Activated CD4-positive, alpha-beta T cell treated with anti-CD3 and anti-CD28 coated beads for 36 hours (primary cell): ENCODE measurements around the gene FOXJ1. TPM values are rescaled to one million over a fixed set of nuclear protein-coding genes. Genes with fewer than 3 reads are reported as not detected.
A peak's percentile ranks its signal among the peaks of the same experiment; 100 is the strongest.

Experiments
- ATAC-seq: fragments of 200-7000 bp; cut with Tn5 transposase; one replicate; pipeline ENCODE4 v1.10.0; 2021; ENCODE audit warnings: mild to moderate bottlenecking, moderate library complexity
- CTCF ChIA-PET: fragments of 350-600 bp; sonication (Branson Sonifier 250); formaldehyde crosslinking; loops from one replicate; lab custom pipeline; 2021; ENCODE audit warnings: antibody characterized with exemption; lab: Charles Lee
- POLR2A ChIA-PET: fragments of 350-600 bp; sonication (Branson Sonifier 250); formaldehyde crosslinking; loops from one replicate; lab custom pipeline; 2021; ENCODE audit warnings: antibody characterized with exemption, inconsistent platforms; lab: Charles Lee
- DNase-seq: peaks from one replicate; pipeline ENCODE4 v3.0.0-alpha.2; 2020
- H3K27ac Mint-ChIP-seq: one replicate; pipeline ENCODE4 v1.8.0; 2021; ENCODE audit warnings: mixed read lengths
- H3K27me3 Mint-ChIP-seq: one replicate; pipeline ENCODE4 v1.8.0; 2021; ENCODE audit warnings: mixed read lengths
- H3K36me3 Mint-ChIP-seq: one replicate; pipeline ENCODE4 v1.8.0; 2021; ENCODE audit warnings: low read depth, mixed read lengths
- H3K4me1 Mint-ChIP-seq: one replicate; pipeline ENCODE4 v1.8.0; 2021; ENCODE audit warnings: mixed read lengths
- H3K4me3 Mint-ChIP-seq: one replicate; pipeline ENCODE4 v1.8.0; 2021; ENCODE audit warnings: mild to moderate bottlenecking, moderate library complexity, mixed read lengths
- H3K9me3 Mint-ChIP-seq: one replicate; pipeline ENCODE4 v1.8.0; 2021; ENCODE audit warnings: low read depth, mixed read lengths
- intact Hi-C, 2 experiments: fragments of 100-400 bp; cut with DNase I in 1 of 2; cut with micrococcal nuclease in 1 of 2; formaldehyde crosslinking; loops; one replicate each; pipeline versions ENCODE4 v1.14.2 to v1.15.1; 2022 to 2024; cut with DNase I, micrococcal nuclease
- total RNA-seq, 2 experiments: library from RNA; stranded (reverse); gene quantifications; one replicate each; pipeline ENCODE4 v1.2.3, GENCODE V29; 2021

Gene FOXJ1
- total RNA-seq, 2 experiments from 2014 or later: 0.47 to 0.53 TPM

- CTCF ChIA-PET: interaction anchor here (1.0 to 10.1 kb wide), 2 partner anchors 156 to 166 kb away, joined by 3 to 150 read pairs; no protein-coding TSS in a partner anchor
- DNase-seq (no peak), ATAC-seq (no peak)
- Mint-ChIP-seq H3K9me3 (no peaks in the 10 kb centered on the region), H3K4me1 (peaks cover 19% of the 10 kb centered on the region), H3K36me3 (no peaks in the 10 kb centered on the region), H3K4me3 (no peak overlapping the region), H3K27me3 (no peaks in the 10 kb centered on the region), H3K27ac (peak overlapping the region; percentile 4)
- POLR2A ChIA-PET: interaction anchor here (1.1 to 2.3 kb wide), 2 partner anchors 13 to 150 kb away, joined by 3 to 9 read pairs; no protein-coding TSS in a partner anchor
- intact Hi-C loops: loop anchor here in 1 of 2 experiments (2.0 to 5.0 kb wide), 2 partner anchors 58 to 174 kb away; no protein-coding TSS in a partner anchor
Observed at GRCh38 chr17:76123191-76123499, 17.9 kb downstream of the FOXJ1 start.

- POLR2A ChIA-PET: interaction anchor here (2.3 kb wide), 1 partner anchor 150 kb away, joined by 9 read pairs; no protein-coding TSS in a partner anchor
- intact Hi-C loops: loop anchor here in 1 of 2 experiments (2.0 to 5.0 kb wide), 2 partner anchors 58 to 175 kb away; no protein-coding TSS in a partner anchor
- ATAC-seq (no peak), DNase-seq (no peak)
- H3K4me3 Mint-ChIP-seq: no peak overlapping the region
- H3K27ac Mint-ChIP-seq: peak overlapping the region; percentile 80
- H3K4me1 Mint-ChIP-seq: peaks cover 19% of the 10 kb centered on the region
- H3K9me3 Mint-ChIP-seq: no peaks in the 10 kb centered on the region
- CTCF ChIA-PET: interaction anchor here (0.6 to 10.1 kb wide), 3 partner anchors 57 to 157 kb away, joined by 3 to 150 read pairs (median 13); no protein-coding TSS in a partner anchor
- no peaks in the 10 kb centered on the region for H3K27me3 Mint-ChIP-seq
- no peaks in the 10 kb centered on the region for H3K36me3 Mint-ChIP-seq
Observed at GRCh38 chr17:76122431-76123190, 18.4 kb downstream of the FOXJ1 start.

DNA sequence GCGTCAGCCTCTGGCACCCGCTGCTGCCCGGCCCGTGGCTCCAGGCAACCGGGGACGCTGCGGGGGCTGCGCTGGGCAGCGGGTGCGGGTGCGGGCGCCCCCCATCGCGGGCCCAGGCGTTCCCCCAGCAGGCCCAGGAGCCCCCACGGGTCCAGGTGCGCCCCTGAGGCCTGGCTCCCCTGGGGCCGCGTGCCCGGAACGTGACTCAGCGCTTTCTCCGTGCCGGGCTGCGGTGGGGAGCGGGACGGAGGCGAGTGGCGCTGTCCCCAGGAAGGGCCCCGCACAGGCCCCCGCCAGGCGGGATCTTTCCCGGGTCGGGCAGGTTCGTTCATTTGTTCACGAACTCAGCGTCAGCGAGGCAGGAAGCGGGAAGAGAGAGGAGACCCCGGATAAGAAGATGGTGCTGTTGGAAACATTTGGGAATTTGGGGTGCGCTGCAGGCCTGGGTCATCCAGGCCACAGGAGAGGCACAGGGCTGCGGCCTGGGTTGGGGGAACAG lies 19.1 kb downstream of the FOXJ1 start:
- Mint-ChIP-seq H3K4me1 (peaks cover 14% of the 10 kb centered on the region), H3K36me3 (no peaks in the 10 kb centered on the region), H3K9me3 (no peaks in the 10 kb centered on the region), H3K27ac (peak overlapping the region; percentile 80), H3K27me3 (no peaks in the 10 kb centered on the region), H3K4me3 (no peak overlapping the region)
- ATAC-seq: peak; percentile 20
- intact Hi-C loops: loop anchor here (1.0 to 5.0 kb wide), 5 partner anchors 59 to 177 kb away; no protein-coding TSS in a partner anchor
- peak; percentile 61 for DNase-seq
- ChIA-PET CTCF (interaction anchor here (0.6 to 10.1 kb wide), 15 partner anchors 24 to 181 kb away, joined by 3 to 150 read pairs (median 5); no protein-coding TSS in a partner anchor), POLR2A (interaction anchor here (0.8 to 2.3 kb wide), 5 partner anchors 60 to 153 kb away, joined by 3 to 9 read pairs (median 5); no protein-coding TSS in a partner anchor)

- intact Hi-C loops: loop anchor here (1.0 to 5.0 kb wide), 4 partner anchors 62 to 179 kb away; no protein-coding TSS in a partner anchor
- Mint-ChIP-seq H3K36me3 (no peaks in the 10 kb centered on the region), H3K27me3 (no peaks in the 10 kb centered on the region), H3K9me3 (no peaks in the 10 kb centered on the region), H3K4me1 (peaks cover 9% of the 10 kb centered on the region), H3K4me3 (no peak overlapping the region), H3K27ac (peak overlapping the region; percentile 84)
- ChIA-PET POLR2A (interaction anchor here (1.0 to 1.5 kb wide), 2 partner anchors 61 to 69 kb away, joined by 3 to 5 read pairs; no protein-coding TSS in a partner anchor), CTCF (interaction anchor here (0.5 to 10.1 kb wide), 20 partner anchors 9 to 277 kb away, joined by 3 to 150 read pairs (median 5); no protein-coding TSS in a partner anchor)
- DNase-seq (no peak), ATAC-seq (no peak)
Observed at GRCh38 chr17:76120658-76121008, 20.4 kb downstream of the FOXJ1 start.

DNA sequence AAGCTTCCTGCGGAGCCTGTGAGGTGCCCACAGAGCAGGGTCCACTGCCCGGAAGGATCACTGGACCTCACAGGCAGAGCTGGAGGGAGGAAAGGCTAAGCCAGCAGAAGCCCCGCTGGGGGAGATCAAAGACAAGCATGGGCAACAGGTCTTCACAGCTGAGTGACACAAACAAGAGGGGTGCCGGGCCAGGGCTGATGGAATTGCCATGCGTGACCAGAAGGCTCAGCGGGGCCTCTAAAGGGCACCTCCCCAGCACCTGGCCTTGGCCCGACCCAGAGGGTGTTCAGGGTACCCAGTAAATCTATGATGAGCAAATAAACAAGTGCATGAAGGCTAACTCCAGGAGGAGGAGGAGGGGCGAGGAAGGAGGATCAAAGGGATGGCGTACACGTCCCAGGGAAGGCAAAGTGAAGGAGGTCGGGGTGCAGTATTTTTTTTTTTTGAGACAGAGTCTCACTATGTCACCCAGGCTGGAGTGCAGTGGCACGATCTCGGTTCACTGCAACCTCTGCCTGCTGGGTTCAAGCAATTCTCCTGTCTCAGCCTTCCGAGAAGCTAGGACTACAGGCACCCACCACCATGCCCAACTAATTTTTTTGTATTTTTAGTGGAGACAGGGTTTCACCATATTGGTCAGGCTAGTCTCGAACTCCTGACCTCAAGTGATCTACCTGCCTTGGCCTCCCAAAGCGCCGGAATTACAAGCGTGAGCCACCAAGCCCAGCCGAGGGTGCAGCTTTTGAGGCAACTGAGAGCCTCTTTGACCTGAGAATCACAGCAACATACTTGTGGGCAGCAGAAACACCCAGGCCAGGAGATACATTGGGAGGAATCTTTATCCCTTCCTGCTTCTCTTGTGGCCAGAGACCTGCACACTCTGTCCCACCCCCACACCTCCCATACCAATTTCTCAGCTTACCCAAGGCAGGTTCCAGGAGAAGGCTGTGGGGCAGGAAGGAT lies 21.4 kb downstream of the FOXJ1 start:
- Mint-ChIP-seq H3K36me3 (no peaks in the 10 kb centered on the region), H3K9me3 (no peaks in the 10 kb centered on the region), H3K4me3 (no peak overlapping the region), H3K27me3 (no peaks in the 10 kb centered on the region), H3K4me1 (peaks cover 9% of the 10 kb centered on the region), H3K27ac (no peak overlapping the region)
- intact Hi-C loops: loop anchor here in 1 of 2 experiments (5.0 kb wide), 1 partner anchor 178 kb away; no protein-coding TSS in a partner anchor
- ChIA-PET POLR2A (no interaction called here), CTCF (interaction anchor here (0.5 to 10.1 kb wide), 12 partner anchors 11 to 486 kb away, joined by 3 to 150 read pairs (median 3); no protein-coding TSS in a partner anchor)
- DNase-seq (no peak), ATAC-seq (no peak)

- H3K36me3 Mint-ChIP-seq: no peaks in the 10 kb centered on the region
- ChIA-PET CTCF (interaction anchor here (0.6 to 0.8 kb wide), 5 partner anchors 19 to 135 kb away, joined by 3 to 4 read pairs (median 3); no protein-coding TSS in a partner anchor), POLR2A (interaction anchor here (0.6 kb wide), 2 partner anchors 67 to 208 kb away, joined by 3 to 4 read pairs; no protein-coding TSS in a partner anchor)
- no peak for ATAC-seq
- H3K27ac Mint-ChIP-seq: no peak overlapping the region
- H3K9me3 Mint-ChIP-seq: no peaks in the 10 kb centered on the region
- no peaks in the 10 kb centered on the region for H3K27me3 Mint-ChIP-seq
- no peaks in the 10 kb centered on the region for H3K4me1 Mint-ChIP-seq
- no peak for DNase-seq
- H3K4me3 Mint-ChIP-seq: no peak overlapping the region
- intact Hi-C loops: no loop called here
Observed at GRCh38 chr17:76115138-76115754, 25.8 kb downstream of the FOXJ1 start.

DNA sequence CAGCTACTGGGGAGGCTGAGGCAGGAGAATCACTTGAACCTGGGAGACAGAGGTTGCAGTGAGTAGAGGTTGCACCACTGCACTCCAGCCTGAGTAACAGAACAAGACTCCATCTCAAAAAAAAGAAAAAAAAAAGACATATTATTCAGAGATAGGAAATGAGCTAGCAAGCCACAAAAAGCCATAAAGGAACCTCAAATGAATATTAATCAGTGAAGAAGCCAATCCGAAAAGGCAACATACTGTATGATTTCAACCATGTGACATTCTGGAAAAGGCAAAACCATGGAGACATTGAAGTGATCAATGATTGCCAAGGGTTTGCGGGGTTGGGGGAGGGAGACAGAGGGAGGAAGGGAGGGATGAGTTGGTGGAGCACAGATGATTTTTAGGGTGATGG lies 29.1 kb downstream of the FOXJ1 start:
- intact Hi-C loops: no loop called here
- ATAC-seq (no peak), DNase-seq (no peak)
- H3K4me1 Mint-ChIP-seq: no peaks in the 10 kb centered on the region
- no peaks in the 10 kb centered on the region for H3K27me3 Mint-ChIP-seq
- no peaks in the 10 kb centered on the region for H3K36me3 Mint-ChIP-seq
- H3K9me3 Mint-ChIP-seq: no peaks in the 10 kb centered on the region
- ChIA-PET POLR2A (no interaction called here), CTCF (interaction anchor here (0.7 to 2.6 kb wide), 4 partner anchors 99 to 286 kb away, joined by 3 to 8 read pairs (median 4); no protein-coding TSS in a partner anchor)
- H3K27ac Mint-ChIP-seq: no peak overlapping the region
- H3K4me3 Mint-ChIP-seq: no peak overlapping the region

DNA sequence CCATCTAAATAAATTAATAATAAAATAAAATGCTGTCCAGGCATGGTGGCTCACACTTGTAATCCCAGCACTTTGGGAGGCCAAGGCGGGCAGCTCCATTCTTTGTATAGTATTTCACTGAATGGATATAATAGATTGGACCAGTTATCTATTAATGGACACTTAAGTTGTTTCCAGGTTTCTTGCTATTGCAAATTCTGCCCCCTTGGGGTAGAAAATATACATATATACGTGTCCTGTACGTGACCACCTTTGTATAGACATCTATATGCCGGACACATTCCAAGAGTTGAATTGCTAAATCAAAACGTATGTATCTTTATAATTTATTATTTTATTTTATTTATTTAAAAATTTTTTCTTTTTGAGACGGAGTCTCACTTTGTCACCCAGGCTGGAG lies 33.5 kb downstream of the FOXJ1 start:
- Mint-ChIP-seq H3K9me3 (no peaks in the 10 kb centered on the region), H3K27me3 (no peaks in the 10 kb centered on the region), H3K27ac (no peak overlapping the region), H3K4me1 (peaks cover 8% of the 10 kb centered on the region), H3K4me3 (no peak overlapping the region), H3K36me3 (no peaks in the 10 kb centered on the region)
- intact Hi-C loops: loop anchor here in 1 of 2 experiments (1.0 to 10.0 kb wide), 2 partner anchors 93 to 397 kb away; partner anchors contain the start of gene RHBDF2
- CTCF ChIA-PET: interaction anchor here (0.9 to 1.6 kb wide), 5 partner anchors 72 to 434 kb away, joined by 3 to 4 read pairs (median 4); no protein-coding TSS in a partner anchor
- DNase-seq (no peak), ATAC-seq (no peak)
- POLR2A ChIA-PET: interaction anchor here (0.6 kb wide), 1 partner anchor 405 kb away, joined by 3 read pairs; no protein-coding TSS in a partner anchor

DNA sequence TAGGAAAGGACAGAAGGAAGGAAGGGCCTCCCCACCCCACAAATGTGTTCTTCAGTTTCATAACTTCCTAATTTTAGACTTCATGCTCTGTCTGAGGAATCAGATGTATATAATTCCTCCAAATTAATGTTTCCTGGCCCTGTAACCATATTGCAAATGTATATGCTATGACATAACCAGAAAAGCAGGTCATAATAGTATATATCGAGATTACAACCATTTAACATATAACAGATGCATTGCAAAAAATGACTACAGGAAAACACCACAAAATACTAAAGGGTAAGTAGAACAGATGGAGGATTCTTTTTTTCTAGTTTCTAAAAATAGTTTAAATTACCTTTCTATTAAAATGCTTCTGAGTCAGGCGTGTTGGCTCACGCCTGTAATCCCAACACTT lies 34.3 kb downstream of the FOXJ1 start:
- intact Hi-C loops: loop anchor here in 1 of 2 experiments (1.0 to 10.0 kb wide), 2 partner anchors 92 to 398 kb away; partner anchors contain the start of gene RHBDF2
- DNase-seq (no peak), ATAC-seq (no peak)
- CTCF ChIA-PET: interaction anchor here (0.6 to 1.3 kb wide), 5 partner anchors 87 to 244 kb away, joined by 3 to 6 read pairs (median 4); no protein-coding TSS in a partner anchor
- Mint-ChIP-seq H3K27ac (no peak overlapping the region), H3K9me3 (no peaks in the 10 kb centered on the region), H3K4me3 (no peak overlapping the region), H3K36me3 (no peaks in the 10 kb centered on the region), H3K4me1 (peaks cover 13% of the 10 kb centered on the region), H3K27me3 (no peaks in the 10 kb centered on the region)
- POLR2A ChIA-PET: interaction anchor here (0.7 kb wide), 1 partner anchor 166 kb away, joined by 5 read pairs; the partner anchor contains the start of gene FBF1
